ENCODE measurements around the gene AOC1. TPM values are rescaled to one million over a fixed set of nuclear protein-coding genes. Genes with fewer than 3 reads are reported as not detected.
A peak's percentile ranks its signal among the peaks of the same experiment; 100 is the strongest.

AOC1 gene
- total and polyA plus RNA-seq, 2 of the 13 experiments (the other 11 are each of a cell fraction or from before 2014, with no cell fraction given) = not detected

DNA sequence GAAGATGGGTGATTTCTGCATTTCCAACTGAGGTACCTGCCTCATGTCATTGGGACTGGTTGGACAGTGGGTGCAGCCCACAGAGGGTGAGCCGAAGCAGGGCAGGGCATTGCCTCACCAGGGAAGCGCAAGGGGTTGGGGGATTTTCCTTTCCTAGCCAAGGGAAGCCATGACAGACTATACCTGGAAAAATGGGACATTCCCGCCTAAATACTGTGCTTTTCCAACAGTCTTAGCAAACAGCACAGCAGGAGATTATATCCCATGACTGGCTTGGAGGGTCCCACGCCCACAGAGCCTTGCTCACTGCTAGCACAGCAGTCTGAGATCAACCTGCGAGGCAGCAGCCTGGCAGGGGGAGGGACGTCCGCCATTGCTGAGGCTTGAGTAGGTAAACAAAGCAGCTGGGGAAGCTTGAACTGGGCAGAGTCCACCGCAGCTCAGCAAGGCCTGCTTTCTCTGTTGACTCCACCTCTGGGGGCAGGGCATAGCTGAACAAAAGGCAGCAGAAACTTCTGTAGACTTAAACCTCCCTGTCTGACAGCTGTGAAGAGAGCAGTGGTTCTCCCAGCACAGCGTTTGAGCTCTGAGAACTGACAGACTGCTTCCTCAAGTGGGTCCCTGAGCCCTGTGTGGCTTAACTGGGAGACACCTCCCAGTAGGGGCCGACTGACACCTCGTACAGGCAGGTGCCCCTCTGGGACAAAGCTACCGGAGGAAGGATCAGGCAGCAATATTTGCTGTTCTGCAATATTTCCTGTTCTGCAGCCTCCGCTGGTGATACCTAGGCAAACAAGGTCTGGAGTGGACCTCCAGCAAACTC, 44.5 kb upstream of the AOC1 start (continued):
- TF ChIP-seq SETDB1 (CRISPR knock-in tag; IDR thresholded peaks at IDR 0.05; ENCODE audit: borderline replicate concordance) (peak; percentile 91), ZNF614 (CRISPR knock-in tag; IDR thresholded peaks at IDR 0.05; ENCODE audit: borderline replicate concordance) (peak; percentile 63; the same call in 1 of the 2 replicates), ZNF772 (CRISPR knock-in tag; IDR thresholded peaks at IDR 0.05) (peak; percentile 82; the same call in 1 of the 2 replicates), ZNF644 (CRISPR knock-in tag; IDR thresholded peaks at IDR 0.05; ENCODE audit: low read depth) (peak; percentile 94), ZNF883 (CRISPR knock-in tag; IDR thresholded peaks at IDR 0.05; ENCODE audit: not compliant biosample characterization) (peak; percentile 32), ETV5 (CRISPR knock-in tag; IDR thresholded peaks at IDR 0.05; ENCODE audit: borderline replicate concordance) (peak; percentile 36), KAT8 (CRISPR knock-in tag; IDR thresholded peaks at IDR 0.05) (peak; percentile 76), AHDC1 (CRISPR knock-in tag; IDR thresholded peaks at IDR 0.05; ENCODE audit: borderline replicate concordance) (peak; percentile 64; the same call in 1 of the 2 replicates), ZNF768 (CRISPR knock-in tag; IDR thresholded peaks at IDR 0.05) (peak; percentile 34; the same call in 1 of the 2 replicates), RXRB (CRISPR knock-in tag; IDR thresholded peaks at IDR 0.05; ENCODE audit: borderline replicate concordance) (peak; percentile 31; the same call in 1 of the 2 replicates), CBX1 (IDR thresholded peaks at IDR 0.05; ENCODE audit: low read depth) (peak; percentile 28)
- TF ChIP-seq, protein P1, sequence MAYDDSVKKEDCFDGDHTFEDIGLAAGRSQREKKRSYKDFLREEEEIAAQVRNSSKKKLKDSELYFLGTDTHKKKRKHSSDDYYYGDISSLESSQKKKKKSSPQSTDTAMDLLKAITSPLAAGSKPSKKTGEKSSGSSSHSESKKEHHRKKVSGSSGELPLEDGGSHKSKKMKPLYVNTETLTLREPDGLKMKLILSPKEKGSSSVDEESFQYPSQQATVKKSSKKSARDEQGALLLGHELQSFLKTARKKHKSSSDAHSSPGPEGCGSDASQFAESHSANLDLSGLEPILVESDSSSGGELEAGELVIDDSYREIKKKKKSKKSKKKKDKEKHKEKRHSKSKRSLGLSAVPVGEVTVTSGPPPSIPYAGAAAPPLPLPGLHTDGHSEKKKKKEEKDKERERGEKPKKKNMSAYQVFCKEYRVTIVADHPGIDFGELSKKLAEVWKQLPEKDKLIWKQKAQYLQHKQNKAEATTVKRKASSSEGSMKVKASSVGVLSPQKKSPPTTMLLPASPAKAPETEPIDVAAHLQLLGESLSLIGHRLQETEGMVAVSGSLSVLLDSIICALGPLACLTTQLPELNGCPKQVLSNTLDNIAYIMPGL (CRISPR knock-in tag; IDR thresholded peaks at IDR 0.05; ENCODE audit: borderline replicate concordance in 1 of 2, low read depth in 1 of 2) = peak; percentile 51 to 52; a peak in 2 of 4 replicates
- TF ChIP-seq, protein P2, sequence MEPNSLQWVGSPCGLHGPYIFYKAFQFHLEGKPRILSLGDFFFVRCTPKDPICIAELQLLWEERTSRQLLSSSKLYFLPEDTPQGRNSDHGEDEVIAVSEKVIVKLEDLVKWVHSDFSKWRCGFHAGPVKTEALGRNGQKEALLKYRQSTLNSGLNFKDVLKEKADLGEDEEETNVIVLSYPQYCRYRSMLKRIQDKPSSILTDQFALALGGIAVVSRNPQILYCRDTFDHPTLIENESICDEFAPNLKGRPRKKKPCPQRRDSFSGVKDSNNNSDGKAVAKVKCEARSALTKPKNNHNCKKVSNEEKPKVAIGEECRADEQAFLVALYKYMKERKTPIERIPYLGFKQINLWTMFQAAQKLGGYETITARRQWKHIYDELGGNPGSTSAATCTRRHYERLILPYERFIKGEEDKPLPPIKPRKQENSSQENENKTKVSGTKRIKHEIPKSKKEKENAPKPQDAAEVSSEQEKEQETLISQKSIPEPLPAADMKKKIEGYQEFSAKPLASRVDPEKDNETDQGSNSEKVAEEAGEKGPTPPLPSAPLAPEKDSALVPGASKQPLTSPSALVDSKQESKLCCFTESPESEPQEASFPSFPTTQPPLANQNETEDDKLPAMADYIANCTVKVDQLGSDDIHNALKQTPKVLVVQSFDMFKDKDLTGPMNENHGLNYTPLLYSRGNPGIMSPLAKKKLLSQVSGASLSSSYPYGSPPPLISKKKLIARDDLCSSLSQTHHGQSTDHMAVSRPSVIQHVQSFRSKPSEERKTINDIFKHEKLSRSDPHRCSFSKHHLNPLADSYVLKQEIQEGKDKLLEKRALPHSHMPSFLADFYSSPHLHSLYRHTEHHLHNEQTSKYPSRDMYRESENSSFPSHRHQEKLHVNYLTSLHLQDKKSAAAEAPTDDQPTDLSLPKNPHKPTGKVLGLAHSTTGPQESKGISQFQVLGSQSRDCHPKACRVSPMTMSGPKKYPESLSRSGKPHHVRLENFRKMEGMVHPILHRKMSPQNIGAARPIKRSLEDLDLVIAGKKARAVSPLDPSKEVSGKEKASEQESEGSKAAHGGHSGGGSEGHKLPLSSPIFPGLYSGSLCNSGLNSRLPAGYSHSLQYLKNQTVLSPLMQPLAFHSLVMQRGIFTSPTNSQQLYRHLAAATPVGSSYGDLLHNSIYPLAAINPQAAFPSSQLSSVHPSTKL (CRISPR knock-in tag; IDR thresholded peaks at IDR 0.05) = peak; percentile 76
- TF ChIP-seq, protein P3, sequence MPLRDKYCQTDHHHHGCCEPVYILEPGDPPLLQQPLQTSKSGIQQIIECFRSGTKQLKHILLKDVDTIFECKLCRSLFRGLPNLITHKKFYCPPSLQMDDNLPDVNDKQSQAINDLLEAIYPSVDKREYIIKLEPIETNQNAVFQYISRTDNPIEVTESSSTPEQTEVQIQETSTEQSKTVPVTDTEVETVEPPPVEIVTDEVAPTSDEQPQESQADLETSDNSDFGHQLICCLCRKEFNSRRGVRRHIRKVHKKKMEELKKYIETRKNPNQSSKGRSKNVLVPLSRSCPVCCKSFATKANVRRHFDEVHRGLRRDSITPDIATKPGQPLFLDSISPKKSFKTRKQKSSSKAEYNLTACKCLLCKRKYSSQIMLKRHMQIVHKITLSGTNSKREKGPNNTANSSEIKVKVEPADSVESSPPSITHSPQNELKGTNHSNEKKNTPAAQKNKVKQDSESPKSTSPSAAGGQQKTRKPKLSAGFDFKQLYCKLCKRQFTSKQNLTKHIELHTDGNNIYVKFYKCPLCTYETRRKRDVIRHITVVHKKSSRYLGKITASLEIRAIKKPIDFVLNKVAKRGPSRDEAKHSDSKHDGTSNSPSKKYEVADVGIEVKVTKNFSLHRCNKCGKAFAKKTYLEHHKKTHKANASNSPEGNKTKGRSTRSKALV (CRISPR knock-in tag; IDR thresholded peaks at IDR 0.05) = 0 out of 2 replicates have a peak, but pooled peaks have one; percentile 27

Data from HepG2 (cell line).